ENCODE measurements around the gene DUSP18. TPM values are rescaled to one million over a fixed set of nuclear protein-coding genes. Genes with fewer than 3 reads are reported as not detected.
"Not testable (repeated sequence)": the region's sequence is repeated elsewhere in the genome, so short reads cannot be mapped to it uniquely, and the experiment has no call there.

The DUSP18 gene
- total and polyA plus RNA-seq, 2 of the 13 experiments (the other 11 are each of a cell fraction or from before 2014, with no cell fraction given): 1.4 to 2.3 TPM

DNA sequence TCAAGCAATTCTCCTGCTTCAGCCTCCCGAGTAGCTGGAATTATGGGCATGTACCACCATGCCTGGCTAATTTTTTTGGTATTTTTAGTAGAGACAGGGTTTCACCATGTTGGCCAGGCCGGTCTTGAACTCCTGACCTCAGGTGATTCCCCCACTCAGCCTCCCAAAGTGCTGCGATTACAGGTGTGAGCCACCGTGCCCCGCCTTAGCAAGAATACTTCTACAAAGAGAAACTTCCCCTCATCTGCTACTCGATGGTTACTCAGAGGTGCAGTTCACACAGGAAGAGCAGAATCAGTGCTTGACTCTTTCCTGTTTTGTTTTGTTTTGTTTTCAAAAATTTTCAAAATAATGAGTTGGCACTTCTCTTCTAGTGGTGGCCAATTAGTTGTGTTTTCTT, 42.3 kb upstream of the DUSP18 start:
- H3K4me3 ChIP-seq (replicated peaks in 1 of 3; ENCODE audit: insufficient read depth in 1 of 3, low read depth in 2 of 3, low read length in 3 of 3); DNase-seq (ENCODE audit: low spot score); H3K27me3 ChIP-seq (ENCODE audit: control insufficient read depth in 1 of 2, insufficient read depth in 2 of 2, low read length in 2 of 2); CTCF ChIA-PET (ENCODE audit: low intra/inter-chr PET ratio, low total read pairs); H3K4me2 ChIP-seq (ENCODE audit: low read depth, low read length); H3K36me3 ChIP-seq (replicated peaks in 1 of 2; ENCODE audit: control insufficient read depth in 1 of 2, insufficient read depth in 2 of 2, low read length in 2 of 2); H3K9me3 ChIP-seq (ENCODE audit: low read length); H3K9ac ChIP-seq (ENCODE audit: insufficient read depth, low read depth, low read length); H3K79me2 ChIP-seq (ENCODE audit: insufficient read depth, low read length); POLR2A ChIA-PET; H4K20me1 ChIP-seq (ENCODE audit: insufficient read depth, low read length); intact Hi-C loops (cut with micrococcal nuclease; ENCODE audit: unreplicated experiment); FAIRE-seq; BruUV-seq (replicated peaks); ATAC-seq; H3K27ac ChIP-seq (ENCODE audit: extremely low read length, insufficient read depth, low read length); in situ Hi-C loops (cut with HindIII; ENCODE audit: extremely low pct_ligation_motif_present, low pct_unique_long_range_greater_than_20kb); H2AFZ ChIP-seq (ENCODE audit: low read length): not testable (repeated sequence)
- H3K4me1 ChIP-seq (ENCODE audit: insufficient read depth, low read length): peaks cover 12% of the 10 kb centered on the region
- 33% methylated on average over 5 of the region's 6 CpGs for WGBS (ENCODE audit: low lambda C conversion rate)

DNA sequence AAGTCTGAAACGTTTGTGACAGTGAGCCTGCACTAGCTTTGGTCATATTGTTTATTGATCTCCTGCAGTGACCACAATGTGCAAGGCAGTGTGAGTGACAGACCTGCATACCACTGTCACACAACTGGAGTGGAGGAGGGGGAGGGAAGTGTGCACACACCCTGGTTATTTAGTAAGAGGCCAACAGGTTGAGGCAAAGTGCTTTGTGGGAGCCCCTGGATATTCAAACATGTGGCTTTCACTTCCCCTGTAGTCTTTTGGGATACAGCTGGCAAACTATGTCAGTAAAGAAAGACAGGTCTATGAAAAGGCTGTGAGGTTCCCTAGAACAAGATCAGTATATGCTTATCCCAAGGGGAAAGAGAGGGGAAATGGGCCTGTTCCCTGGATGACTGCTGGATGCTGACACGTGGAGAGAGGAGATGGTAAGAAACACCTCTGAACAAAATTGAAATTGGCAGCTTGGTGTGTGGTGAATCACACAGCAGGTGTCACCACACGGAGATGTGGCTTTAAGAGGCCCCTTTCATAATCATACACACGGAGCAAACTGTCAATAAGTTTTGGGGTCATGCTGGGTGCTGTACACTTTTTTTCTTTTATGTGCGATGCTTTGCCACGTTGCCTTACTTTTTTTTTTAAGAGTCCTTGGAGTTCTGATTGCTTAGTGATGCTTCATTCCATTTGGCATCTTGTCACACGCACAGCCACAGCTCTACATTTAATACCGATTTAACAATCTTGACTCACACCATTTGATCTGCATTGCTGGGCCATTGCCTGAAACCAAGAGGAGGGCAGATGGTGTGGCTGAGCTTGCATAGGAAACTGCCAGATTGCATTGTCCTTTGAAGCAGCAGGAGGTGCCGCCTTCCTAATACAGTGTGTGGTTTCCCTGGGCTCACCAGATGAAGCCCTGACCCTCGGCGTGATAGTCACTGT, 38.3 kb upstream of the DUSP18 start:
- in situ Hi-C loops (cut with HindIII; ENCODE audit: extremely low pct_ligation_motif_present, low pct_unique_long_range_greater_than_20kb) (no loop called here), intact Hi-C loops (cut with micrococcal nuclease; ENCODE audit: unreplicated experiment) (no loop called here)
- no peaks in the 10 kb centered on the region for H3K9me3 ChIP-seq (ENCODE audit: low read length)
- peaks cover 20% of the 10 kb centered on the region for H3K4me1 ChIP-seq (ENCODE audit: insufficient read depth, low read length)
- FAIRE-seq: no peak
- H3K4me2 ChIP-seq (ENCODE audit: low read depth, low read length): no peak overlapping the region
- no peak overlapping the region for H2AFZ ChIP-seq (ENCODE audit: low read length)
- H3K27ac ChIP-seq (ENCODE audit: extremely low read length, insufficient read depth, low read length): no peak overlapping the region
- BruUV-seq (replicated peaks): no TSS peak
- peak; percentile 13 for DNase-seq (ENCODE audit: low spot score)
- 22% methylated on average over 10 of the region's 11 CpGs for WGBS (ENCODE audit: low lambda C conversion rate)
- no peaks in the 10 kb centered on the region for H3K36me3 ChIP-seq (replicated peaks in 1 of 2; ENCODE audit: control insufficient read depth in 1 of 2, insufficient read depth in 2 of 2, low read length in 2 of 2)
- no peak overlapping the region for H3K4me3 ChIP-seq (replicated peaks in 1 of 3; ENCODE audit: insufficient read depth in 1 of 3, low read depth in 2 of 3, low read length in 3 of 3)
- H3K9ac ChIP-seq (ENCODE audit: insufficient read depth, low read depth, low read length): no peak overlapping the region
- ATAC-seq: peak; percentile 49
- H3K79me2 ChIP-seq (ENCODE audit: insufficient read depth, low read length): no peaks in the 10 kb centered on the region
- TF ChIP-seq, protein P1, sequence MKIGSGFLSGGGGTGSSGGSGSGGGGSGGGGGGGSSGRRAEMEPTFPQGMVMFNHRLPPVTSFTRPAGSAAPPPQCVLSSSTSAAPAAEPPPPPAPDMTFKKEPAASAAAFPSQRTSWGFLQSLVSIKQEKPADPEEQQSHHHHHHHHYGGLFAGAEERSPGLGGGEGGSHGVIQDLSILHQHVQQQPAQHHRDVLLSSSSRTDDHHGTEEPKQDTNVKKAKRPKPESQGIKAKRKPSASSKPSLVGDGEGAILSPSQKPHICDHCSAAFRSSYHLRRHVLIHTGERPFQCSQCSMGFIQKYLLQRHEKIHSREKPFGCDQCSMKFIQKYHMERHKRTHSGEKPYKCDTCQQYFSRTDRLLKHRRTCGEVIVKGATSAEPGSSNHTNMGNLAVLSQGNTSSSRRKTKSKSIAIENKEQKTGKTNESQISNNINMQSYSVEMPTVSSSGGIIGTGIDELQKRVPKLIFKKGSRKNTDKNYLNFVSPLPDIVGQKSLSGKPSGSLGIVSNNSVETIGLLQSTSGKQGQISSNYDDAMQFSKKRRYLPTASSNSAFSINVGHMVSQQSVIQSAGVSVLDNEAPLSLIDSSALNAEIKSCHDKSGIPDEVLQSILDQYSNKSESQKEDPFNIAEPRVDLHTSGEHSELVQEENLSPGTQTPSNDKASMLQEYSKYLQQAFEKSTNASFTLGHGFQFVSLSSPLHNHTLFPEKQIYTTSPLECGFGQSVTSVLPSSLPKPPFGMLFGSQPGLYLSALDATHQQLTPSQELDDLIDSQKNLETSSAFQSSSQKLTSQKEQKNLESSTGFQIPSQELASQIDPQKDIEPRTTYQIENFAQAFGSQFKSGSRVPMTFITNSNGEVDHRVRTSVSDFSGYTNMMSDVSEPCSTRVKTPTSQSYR (CRISPR knock-in tag; IDR thresholded peaks at IDR 0.05; ENCODE audit: borderline replicate concordance): peak; percentile 42; the same call in 1 of the 2 replicates
- no peak for TF ChIP-seq TOPORS (CRISPR knock-in tag; IDR thresholded peaks at IDR 0.05)
- ChIA-PET CTCF (ENCODE audit: low intra/inter-chr PET ratio, low total read pairs) (no interaction called here), POLR2A (no interaction called here)
- H4K20me1 ChIP-seq (ENCODE audit: insufficient read depth, low read length): no peaks in the 10 kb centered on the region
- H3K27me3 ChIP-seq (ENCODE audit: control insufficient read depth in 1 of 2, insufficient read depth in 2 of 2, low read length in 2 of 2): no peaks in the 10 kb centered on the region
